Measurements from ENCODE around the gene NDUFS7.
A peak's percentile ranks its signal among the peaks of the same experiment; 100 is the strongest.
"Not testable (repeated sequence)": the region's sequence is repeated elsewhere in the genome, so short reads cannot be mapped to it uniquely, and the experiment has no call there.

The NDUFS7 gene

DNA sequence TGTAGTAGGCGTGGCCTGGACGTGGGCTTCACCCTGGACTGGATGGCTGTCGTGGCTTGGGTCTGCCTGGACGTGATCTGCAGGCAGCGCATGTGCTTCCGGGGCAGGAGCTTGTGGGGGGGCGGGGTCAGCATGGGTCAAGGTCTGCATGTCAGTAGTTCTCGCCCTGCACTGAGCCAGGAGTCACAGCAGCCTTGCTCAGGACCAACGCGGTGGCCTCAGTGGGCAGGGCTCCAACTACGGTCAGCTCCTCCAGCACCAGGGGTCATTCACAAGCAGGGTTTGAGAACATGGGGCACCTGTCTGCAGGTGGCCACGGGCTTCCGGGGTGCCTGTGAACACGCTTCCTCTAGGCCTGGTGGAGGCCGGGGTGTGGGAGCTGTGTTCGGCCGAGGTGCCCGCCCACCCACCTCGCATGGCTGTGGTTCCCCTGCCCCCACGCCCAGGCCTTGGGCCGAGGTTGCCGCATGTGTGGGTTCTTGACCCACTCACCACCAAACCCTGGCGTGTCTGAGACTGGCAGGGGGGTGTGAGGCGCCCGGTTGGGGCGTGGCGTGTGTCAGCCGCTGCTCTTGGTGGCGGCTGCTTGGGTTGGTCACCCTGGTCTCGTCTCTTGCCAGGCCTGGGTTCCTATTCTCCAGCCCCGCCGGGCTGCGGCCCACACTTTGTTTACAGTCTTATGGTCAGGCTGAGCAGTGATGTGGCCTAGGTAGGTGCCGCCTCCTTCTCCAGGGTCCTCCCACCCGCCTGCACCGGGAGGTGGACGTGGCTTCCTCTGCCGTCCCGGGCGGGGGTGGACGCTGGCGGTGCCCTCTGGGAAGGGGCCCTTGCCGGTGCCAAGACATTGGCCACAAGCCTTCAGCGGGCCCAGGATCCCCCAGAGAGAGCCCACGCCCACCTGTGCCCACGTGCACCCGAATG lies 49.7 kb downstream of the NDUFS7 start:
- in situ Hi-C loops (cut with HindIII; ENCODE audit: low pct_unique_long_range_greater_than_20kb, low sequenced_read_pairs), result no loop called here
- no peak for DNase-seq (ENCODE audit: low read depth in 1 of 2, low spot score in 1 of 2)
- TF ChIP-seq JUND (IDR thresholded peaks at IDR 0.05; ENCODE audit: low read depth), result no peak

DNA sequence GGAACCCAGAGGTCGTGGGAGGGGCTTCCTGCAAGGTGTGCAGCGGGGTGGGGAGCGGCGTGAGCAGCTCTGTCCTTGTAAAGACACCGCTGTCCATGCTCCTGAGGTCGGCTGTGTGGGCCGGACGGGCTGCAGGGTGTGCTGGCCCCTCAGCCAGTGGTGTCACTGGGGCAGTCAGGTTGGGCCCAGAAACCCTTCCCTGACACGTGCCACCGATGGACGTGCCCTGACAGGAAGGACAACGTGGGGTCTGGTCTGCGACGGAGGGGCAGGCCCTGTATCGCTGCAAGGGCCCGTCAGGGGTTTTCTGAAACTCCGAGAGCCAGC lies 50.3 kb downstream of the NDUFS7 start:
- no peak for DNase-seq (ENCODE audit: low read depth in 1 of 2, low spot score in 1 of 2)
- in situ Hi-C loops (cut with HindIII; ENCODE audit: low pct_unique_long_range_greater_than_20kb, low sequenced_read_pairs), result no loop called here
- no peak for TF ChIP-seq JUND (IDR thresholded peaks at IDR 0.05; ENCODE audit: low read depth)

DNA sequence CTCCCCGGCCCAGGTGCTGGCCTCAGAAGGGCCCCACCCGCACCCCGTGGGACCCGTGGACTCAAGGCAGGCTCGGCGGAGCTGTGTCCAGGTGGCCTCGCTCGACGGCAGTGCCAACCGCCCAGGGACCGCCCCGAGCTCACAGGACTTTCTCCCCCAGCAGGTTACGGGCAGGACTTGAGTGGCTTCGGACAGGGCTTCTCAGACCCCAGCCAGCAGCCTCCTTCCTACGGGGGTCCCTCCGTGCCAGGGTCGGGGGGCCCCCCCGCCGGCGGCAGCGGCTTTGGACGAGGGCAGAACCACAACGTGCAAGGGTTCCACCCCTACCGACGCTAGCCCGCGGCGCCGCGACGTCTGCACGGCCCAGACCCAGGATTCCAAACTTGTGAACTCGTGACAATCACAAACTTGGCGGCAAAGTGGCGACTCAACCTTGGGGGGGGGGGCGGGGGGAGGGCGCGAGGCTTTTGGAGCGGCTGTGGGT lies 50.9 kb downstream of the NDUFS7 start:
- in situ Hi-C loops (cut with HindIII; ENCODE audit: low pct_unique_long_range_greater_than_20kb, low sequenced_read_pairs), result no loop called here
- TF ChIP-seq JUND (IDR thresholded peaks at IDR 0.05; ENCODE audit: low read depth), result no peak
- no peak for DNase-seq (ENCODE audit: low read depth in 1 of 2, low spot score in 1 of 2)

GRCh38 chr19:1435378-1435989 lies 51.8 kb downstream of the NDUFS7 start:
- DNase-seq (ENCODE audit: low read depth in 1 of 2, low spot score in 1 of 2), result no peak
- in situ Hi-C loops (cut with HindIII; ENCODE audit: low pct_unique_long_range_greater_than_20kb, low sequenced_read_pairs), result no loop called here
- TF ChIP-seq JUND (IDR thresholded peaks at IDR 0.05; ENCODE audit: low read depth), result no peak

- no peak for DNase-seq (ENCODE audit: low read depth in 1 of 2, low spot score in 1 of 2)
- in situ Hi-C loops (cut with HindIII; ENCODE audit: low pct_unique_long_range_greater_than_20kb, low sequenced_read_pairs), result no loop called here
- no peak for TF ChIP-seq JUND (IDR thresholded peaks at IDR 0.05; ENCODE audit: low read depth)
Observed at GRCh38 chr19:1437609-1438008, 53.9 kb downstream of the NDUFS7 start.

DNA sequence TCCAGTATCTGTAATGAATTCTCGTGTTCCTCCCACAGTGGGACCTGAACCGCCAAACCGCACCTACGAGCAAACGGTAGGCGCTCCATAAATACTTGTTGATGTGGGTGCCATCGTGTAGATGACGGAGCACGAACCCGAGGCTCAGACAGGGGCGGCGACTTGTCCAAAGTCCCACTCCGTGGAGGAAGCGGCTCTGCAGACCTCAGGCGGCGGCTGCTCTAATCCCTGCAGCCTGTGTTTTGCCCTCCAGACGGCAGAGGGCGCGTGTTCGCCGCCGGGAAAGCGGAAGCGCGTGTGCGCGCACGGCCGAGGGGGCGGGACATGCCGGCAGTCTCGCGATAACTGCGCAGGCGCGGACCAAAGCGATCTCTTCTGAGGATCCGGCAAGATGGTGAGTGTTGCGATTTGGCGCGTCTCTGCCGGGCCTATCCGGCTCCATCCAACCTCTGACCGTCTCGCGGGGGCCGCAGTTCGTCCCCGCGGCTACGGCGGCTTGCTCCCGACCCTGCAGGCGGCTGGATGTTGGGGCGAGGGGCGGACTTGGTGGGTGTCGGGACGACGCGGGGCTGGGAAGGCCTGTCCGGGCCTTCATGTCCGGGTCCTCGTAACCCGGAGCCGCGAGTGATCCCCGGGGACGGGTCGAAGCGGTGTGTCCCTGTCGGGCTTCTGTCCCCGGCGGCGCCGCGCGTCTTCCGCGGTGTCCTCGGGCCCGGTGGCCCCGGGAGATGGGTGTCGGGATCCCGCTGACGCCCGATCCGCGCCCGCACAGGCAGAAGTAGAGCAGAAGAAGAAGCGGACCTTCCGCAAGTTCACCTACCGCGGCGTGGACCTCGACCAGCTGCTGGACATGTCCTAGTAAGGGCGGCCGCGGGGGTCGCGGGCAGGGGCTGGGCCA lies 54.6 kb downstream of the NDUFS7 start, which contains the start of gene RPS15:
RPS15 (plus strand) TSS at position 362 of the 898 bp plus-strand sequence; CDS start at position 392, 30 bp downstream.
- in situ Hi-C loops (cut with HindIII; ENCODE audit: low pct_unique_long_range_greater_than_20kb, low sequenced_read_pairs), result no loop called here
- TF ChIP-seq JUND (IDR thresholded peaks at IDR 0.05; ENCODE audit: low read depth), result no peak
- peak; percentile 86 to 93 for DNase-seq (ENCODE audit: low read depth in 1 of 2, low spot score in 1 of 2)

GRCh38 chr19:1438933-1439354 lies 55.2 kb downstream of the NDUFS7 start:
- in situ Hi-C loops (cut with HindIII; ENCODE audit: low pct_unique_long_range_greater_than_20kb, low sequenced_read_pairs), result no loop called here
- no peak for DNase-seq (ENCODE audit: low read depth in 1 of 2, low spot score in 1 of 2)
- no peak for TF ChIP-seq JUND (IDR thresholded peaks at IDR 0.05; ENCODE audit: low read depth)

DNA sequence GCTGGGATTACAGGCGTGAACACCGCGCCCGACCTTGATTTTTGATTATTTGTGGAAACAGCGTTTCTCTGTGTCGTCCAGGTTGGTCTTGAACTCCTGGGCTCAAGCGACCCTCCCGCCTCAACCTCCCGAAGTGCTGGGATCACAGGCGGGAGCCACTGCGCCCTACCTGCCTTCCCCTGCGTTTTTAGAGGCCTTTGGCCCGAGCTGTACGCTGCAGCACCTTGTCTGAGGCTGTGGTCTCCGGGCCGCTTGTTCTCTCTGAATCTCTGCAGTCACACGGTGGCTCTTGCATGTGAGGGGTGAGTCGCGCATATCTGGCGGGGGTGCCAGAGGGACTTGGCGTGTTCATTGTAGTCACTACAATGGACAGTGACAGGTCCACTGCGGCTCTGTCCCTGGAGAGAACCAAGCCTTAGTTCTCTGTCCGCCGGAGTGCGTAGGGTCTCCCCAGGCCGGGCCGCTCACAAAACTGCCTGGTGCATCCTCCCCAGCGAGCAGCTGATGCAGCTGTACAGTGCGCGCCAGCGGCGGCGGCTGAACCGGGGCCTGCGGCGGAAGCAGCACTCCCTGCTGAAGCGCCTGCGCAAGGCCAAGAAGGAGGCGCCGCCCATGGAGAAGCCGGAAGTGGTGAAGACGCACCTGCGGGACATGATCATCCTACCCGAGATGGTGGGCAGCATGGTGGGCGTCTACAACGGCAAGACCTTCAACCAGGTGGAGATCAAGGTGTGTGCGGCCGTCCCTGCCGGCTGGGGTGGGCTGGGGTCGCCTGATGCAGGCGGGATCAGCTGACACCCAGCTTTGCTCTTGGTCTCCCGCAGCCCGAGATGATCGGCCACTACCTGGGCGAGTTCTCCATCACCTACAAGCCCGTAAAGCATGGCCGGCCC lies 56.1 kb downstream of the NDUFS7 start:
- DNase-seq (ENCODE audit: low read depth in 1 of 2, low spot score in 1 of 2); in situ Hi-C loops (cut with HindIII; ENCODE audit: low pct_unique_long_range_greater_than_20kb, low sequenced_read_pairs): not testable (repeated sequence)

- in situ Hi-C loops (cut with HindIII; ENCODE audit: low pct_unique_long_range_greater_than_20kb, low sequenced_read_pairs), result no loop called here
- DNase-seq (ENCODE audit: low read depth in 1 of 2, low spot score in 1 of 2), result no peak
- TF ChIP-seq JUND (IDR thresholded peaks at IDR 0.05; ENCODE audit: low read depth), result no peak
Observed at GRCh38 chr19:1440418-1440801, 56.7 kb downstream of the NDUFS7 start.

- DNase-seq (ENCODE audit: low read depth in 1 of 2, low spot score in 1 of 2), result no peak
- no peak for TF ChIP-seq JUND (IDR thresholded peaks at IDR 0.05; ENCODE audit: low read depth)
- in situ Hi-C loops (cut with HindIII; ENCODE audit: low pct_unique_long_range_greater_than_20kb, low sequenced_read_pairs), result no loop called here
Observed at GRCh38 chr19:1441022-1441426, 57.3 kb downstream of the NDUFS7 start.

- DNase-seq (ENCODE audit: low read depth in 1 of 2, low spot score in 1 of 2), result no peak
- TF ChIP-seq JUND (IDR thresholded peaks at IDR 0.05; ENCODE audit: low read depth), result no peak
- in situ Hi-C loops (cut with HindIII; ENCODE audit: low pct_unique_long_range_greater_than_20kb, low sequenced_read_pairs), result no loop called here
Observed at GRCh38 chr19:1441677-1442438, 58.2 kb downstream of the NDUFS7 start.

Measured in T47D (cell line).